Peyer's patch (tissue), 4 donors: ENCODE data around the gene RAB13. TPM values are rescaled to one million over a fixed set of nuclear protein-coding genes. Genes with fewer than 3 reads are reported as not detected.

Source experiments
- DNase-seq, 3 donors: peaks; one replicate each; pipeline ENCODE4 v3.0.0-alpha.2; 2017 to 2019
- H3K27ac ChIP-seq, 4 donors: fragments of 200-600 bp; sonication (generic); one replicate each; pipeline ENCODE4 v1.5.1; 2016 to 2019
- H3K27me3 ChIP-seq, 2 donors: fragments of 200-600 bp; sonication (generic); one replicate each; pipeline ENCODE4 v1.5.1; 2019
- H3K36me3 ChIP-seq, 3 donors: fragments of 200-600 bp; sonication (generic); one replicate each; pipeline ENCODE4 v1.5.1; 2016 to 2019
- H3K4me1 ChIP-seq, 4 donors: fragments of 200-600 bp; sonication (generic); one replicate each; pipeline ENCODE4 v1.5.1; 2016 to 2019
- H3K4me3 ChIP-seq, 4 donors: fragments of 200-600 bp; sonication (generic); 1 replicate in 3 of 4; 2 replicates in 1 of 4; pipeline ENCODE4 v1.5.1; 2016 to 2019; ENCODE audit warnings: mild to moderate bottlenecking in 1 of 4
- H3K9me3 ChIP-seq, 4 donors: fragments of 200-600 bp; sonication (generic); one replicate each; pipeline ENCODE4 v1.5.1; 2016 to 2019; ENCODE audit warnings: mild to moderate bottlenecking in 1 of 4
- CTCF ChIP-seq, 6 experiments: fragments of 450-650 bp in 4 of 6; fragments of 200-600 bp in 2 of 6; sonication (generic) in 1 of 6; IDR thresholded peaks; one replicate each; pipeline ENCODE4 v1.5.1; 2017 to 2019; ENCODE audit warnings: antibody characterized with exemption in 6 of 6, mild to moderate bottlenecking in 3 of 6, moderate library complexity in 1 of 6
- POLR2A ChIP-seq, 2 donors: fragments of 450-650 bp; IDR thresholded peaks; one replicate each; pipeline ENCODE4 v1.5.1; 2017; ENCODE audit warnings: antibody characterized with exemption in 2 of 2, mild to moderate bottlenecking in 2 of 2, moderate library complexity in 2 of 2
- total RNA-seq, 4 donors: library from RNA; depleted of rRNA; stranded (reverse); fragments of >200 nt; gene quantifications; one replicate each; pipeline ENCODE4 v1.1.0, GENCODE V29; 2016

Gene RAB13
- total RNA-seq, 4 donors from 2014 or later: 15.1 to 51.2 (median 15.8) TPM

DNA sequence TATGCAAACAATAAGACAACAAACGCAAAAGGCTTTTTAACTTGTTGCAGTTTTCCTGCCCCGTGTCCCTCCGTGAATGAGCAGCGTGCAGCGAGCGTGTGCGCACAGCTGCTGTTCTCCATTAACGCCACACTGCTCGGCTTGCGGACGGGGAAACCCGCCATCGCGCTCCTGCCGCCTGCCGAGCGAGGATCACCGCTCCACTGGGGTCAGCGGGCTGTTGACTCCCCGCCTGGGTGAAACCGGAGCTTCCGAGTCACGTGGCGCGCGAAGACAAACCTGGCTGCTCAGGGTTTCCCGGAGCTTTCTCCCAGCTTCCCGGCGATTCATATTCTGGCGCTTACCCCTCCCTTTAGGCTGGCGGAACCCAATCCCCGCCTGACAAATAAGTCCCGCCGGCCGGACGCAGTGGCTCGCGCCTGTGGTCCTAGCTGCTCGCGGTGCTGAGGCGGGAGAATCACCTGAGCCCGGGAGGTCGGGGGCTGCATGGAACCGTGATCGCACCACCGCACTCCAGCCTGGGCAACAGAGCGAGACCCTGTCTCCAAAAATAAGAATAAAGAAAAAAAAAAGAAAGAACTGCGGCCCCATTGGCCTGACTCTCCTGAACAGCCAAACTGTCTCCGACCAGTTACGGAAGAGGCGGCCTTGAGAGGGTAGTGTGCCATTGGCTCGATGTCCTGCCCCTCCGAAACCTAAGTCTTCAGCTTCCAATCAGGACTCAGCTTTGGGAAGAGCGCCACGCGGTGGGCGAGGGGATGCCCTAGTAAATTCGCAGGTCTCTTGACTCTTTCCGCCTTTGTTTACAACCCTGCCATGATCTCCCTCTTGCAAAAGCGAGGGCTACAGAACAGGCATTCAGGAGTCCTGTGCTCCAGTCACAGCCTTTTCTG lies 18.8 kb downstream of the RAB13 start, which contains the start of gene CREB3L4:
Gene CREB3L4, plus strand, starts transcription at position 796 of the 893 bp plus-strand sequence. CDS start 624 bp downstream, outside the sequence.
- H3K27ac ChIP-seq: peak within 1 kb of the TSS; percentile 84 to 91 (median 87)

GRCh38 chr1:153963850-153964331 lies 22.2 kb downstream of the RAB13 start:
- DNase-seq: peak in 2 of 3 donors; percentile 66 to 73
- no peaks in the 10 kb centered on the region for H3K9me3 ChIP-seq
- H3K36me3 ChIP-seq: peaks cover 0 to 14% (median 0%) of the 10 kb centered on the region in 3 donors
- H3K4me3 ChIP-seq: peak overlapping the region; percentile 60 to 79 (median 72)
- peak overlapping the region; percentile 87 to 96 (median 92) for H3K27ac ChIP-seq
- peaks cover 0 to 47% (median 10%) of the 10 kb centered on the region in 4 donors for H3K4me1 ChIP-seq
- TF ChIP-seq CTCF (IDR thresholded peaks at IDR 0.05) (no peak), POLR2A (IDR thresholded peaks at IDR 0.05) (no peak)
- no peaks in the 10 kb centered on the region for H3K27me3 ChIP-seq

More for the DNA sequence above, 18.8 kb downstream of the RAB13 start, which contains the start of gene CREB3L4:
- Histone ChIP-seq H3K4me3 (peak within 1 kb of the TSS; percentile 51 to 82 (median 56)), H3K36me3 (no peaks in the 10 kb centered on the region), H3K9me3 (no peaks in the 10 kb centered on the region), H3K4me1 (peaks cover 0 to 37% (median 8%) of the 10 kb centered on the region in 4 donors), H3K27me3 (no peaks in the 10 kb centered on the region)
- TF ChIP-seq CTCF (IDR thresholded peaks at IDR 0.05) (peak; percentile 25 to 38 (median 28)), POLR2A (IDR thresholded peaks at IDR 0.05) (peak; percentile 81 to 85)
- DNase-seq: peak; percentile 91 to 96 (median 92)

DNA sequence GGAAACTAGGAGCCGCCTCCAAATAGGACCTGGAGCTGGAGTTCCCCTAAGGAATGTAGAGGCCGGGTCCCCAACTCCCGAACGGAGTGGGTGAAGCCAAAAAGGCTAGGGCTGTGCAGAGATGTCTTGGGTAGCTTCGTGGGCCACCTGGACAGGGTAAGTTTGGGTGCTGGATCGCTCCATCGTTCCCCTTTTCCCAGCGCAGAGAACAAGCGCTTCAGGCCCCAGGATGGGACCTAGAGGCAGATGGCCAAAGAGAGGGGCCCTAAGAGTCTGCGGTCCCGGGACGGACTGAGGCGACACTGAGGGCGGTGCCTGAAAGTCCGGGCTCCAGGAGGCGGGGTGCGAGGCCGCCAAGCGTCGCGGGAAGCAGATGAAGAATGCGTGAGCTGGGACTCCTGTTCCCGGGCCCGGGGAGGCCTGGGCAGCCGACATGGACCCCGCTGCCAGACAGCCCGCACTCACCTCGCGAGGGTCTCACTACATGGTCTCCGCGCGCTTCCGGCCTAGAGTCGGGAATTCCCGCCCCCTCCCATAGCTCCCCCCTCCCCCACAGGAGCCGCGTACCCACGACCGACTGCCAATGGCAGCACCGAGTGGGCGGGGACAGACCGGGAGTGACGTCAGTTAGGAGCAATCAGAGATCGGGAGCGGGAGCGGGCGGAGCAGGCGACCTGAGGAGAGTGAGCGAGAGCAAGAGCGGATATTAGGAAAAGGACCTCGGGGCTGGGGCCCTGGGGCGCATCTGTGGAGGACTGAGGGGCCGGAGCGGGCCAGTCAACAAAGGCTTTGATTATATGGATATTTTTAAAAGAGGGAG lies 22.9 kb downstream of the RAB13 start, which contains the start of gene SLC39A1:
Gene SLC39A1, minus strand, starts transcription at position 508 of the 820 bp plus-strand sequence. CDS start 822 bp downstream, outside the sequence.
- peak within 1 kb of the TSS; percentile 87 to 96 (median 92) for H3K27ac ChIP-seq
- peak within 1 kb of the TSS; percentile 60 to 79 (median 72) for H3K4me3 ChIP-seq
- H3K27me3 ChIP-seq: no peaks in the 10 kb centered on the region
- peaks cover 0 to 44% (median 10%) of the 10 kb centered on the region in 4 donors for H3K4me1 ChIP-seq
- peaks cover 0 to 14% (median 0%) of the 10 kb centered on the region in 3 donors for H3K36me3 ChIP-seq
- H3K9me3 ChIP-seq: no peaks in the 10 kb centered on the region
- peak; percentile 99 to 100 (median 100) for DNase-seq
- TF ChIP-seq CTCF (IDR thresholded peaks at IDR 0.05): no peak
- TF ChIP-seq POLR2A (IDR thresholded peaks at IDR 0.05): peak; percentile 62 to 76

GRCh38 chr1:153962088-153963029 lies 23.8 kb downstream of the RAB13 start:
- H3K27me3 ChIP-seq: no peaks in the 10 kb centered on the region
- H3K27ac ChIP-seq: peak overlapping the region; percentile 87 to 96 (median 92)
- DNase-seq: peak in 2 of 3 donors; percentile 33 to 66
- no peaks in the 10 kb centered on the region for H3K9me3 ChIP-seq
- TF ChIP-seq POLR2A (IDR thresholded peaks at IDR 0.05): no peak
- TF ChIP-seq CTCF (IDR thresholded peaks at IDR 0.05): no peak
- H3K4me3 ChIP-seq: peak overlapping the region; percentile 60 to 79 (median 72)
- H3K4me1 ChIP-seq: peaks cover 0 to 41% (median 10%) of the 10 kb centered on the region in 4 donors
- H3K36me3 ChIP-seq: peaks cover 0 to 14% (median 0%) of the 10 kb centered on the region in 3 donors
